Measurements from ENCODE around the gene LCE6A.

The LCE6A gene

GRCh38 chr1:152866321-152866720 is 23.7 kb downstream of the LCE6A start:
- Mint-ChIP-seq H3K9me3 (no peaks in the 10 kb centered on the region), H3K4me3 (no peak overlapping the region), H3K27ac (no peak overlapping the region), H3K36me3 (ENCODE audit: low read depth) (no peaks in the 10 kb centered on the region), H3K4me1 (no peaks in the 10 kb centered on the region), H3K27me3 (ENCODE audit: low read depth) (no peaks in the 10 kb centered on the region)
- TF ChIP-seq, protein P1, sequence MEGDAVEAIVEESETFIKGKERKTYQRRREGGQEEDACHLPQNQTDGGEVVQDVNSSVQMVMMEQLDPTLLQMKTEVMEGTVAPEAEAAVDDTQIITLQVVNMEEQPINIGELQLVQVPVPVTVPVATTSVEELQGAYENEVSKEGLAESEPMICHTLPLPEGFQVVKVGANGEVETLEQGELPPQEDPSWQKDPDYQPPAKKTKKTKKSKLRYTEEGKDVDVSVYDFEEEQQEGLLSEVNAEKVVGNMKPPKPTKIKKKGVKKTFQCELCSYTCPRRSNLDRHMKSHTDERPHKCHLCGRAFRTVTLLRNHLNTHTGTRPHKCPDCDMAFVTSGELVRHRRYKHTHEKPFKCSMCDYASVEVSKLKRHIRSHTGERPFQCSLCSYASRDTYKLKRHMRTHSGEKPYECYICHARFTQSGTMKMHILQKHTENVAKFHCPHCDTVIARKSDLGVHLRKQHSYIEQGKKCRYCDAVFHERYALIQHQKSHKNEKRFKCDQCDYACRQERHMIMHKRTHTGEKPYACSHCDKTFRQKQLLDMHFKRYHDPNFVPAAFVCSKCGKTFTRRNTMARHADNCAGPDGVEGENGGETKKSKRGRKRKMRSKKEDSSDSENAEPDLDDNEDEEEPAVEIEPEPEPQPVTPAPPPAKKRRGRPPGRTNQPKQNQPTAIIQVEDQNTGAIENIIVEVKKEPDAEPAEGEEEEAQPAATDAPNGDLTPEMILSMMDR (IDR thresholded peaks at IDR 0.05; ENCODE audit: unreplicated experiment in 3 of 3) = no peak

DNA sequence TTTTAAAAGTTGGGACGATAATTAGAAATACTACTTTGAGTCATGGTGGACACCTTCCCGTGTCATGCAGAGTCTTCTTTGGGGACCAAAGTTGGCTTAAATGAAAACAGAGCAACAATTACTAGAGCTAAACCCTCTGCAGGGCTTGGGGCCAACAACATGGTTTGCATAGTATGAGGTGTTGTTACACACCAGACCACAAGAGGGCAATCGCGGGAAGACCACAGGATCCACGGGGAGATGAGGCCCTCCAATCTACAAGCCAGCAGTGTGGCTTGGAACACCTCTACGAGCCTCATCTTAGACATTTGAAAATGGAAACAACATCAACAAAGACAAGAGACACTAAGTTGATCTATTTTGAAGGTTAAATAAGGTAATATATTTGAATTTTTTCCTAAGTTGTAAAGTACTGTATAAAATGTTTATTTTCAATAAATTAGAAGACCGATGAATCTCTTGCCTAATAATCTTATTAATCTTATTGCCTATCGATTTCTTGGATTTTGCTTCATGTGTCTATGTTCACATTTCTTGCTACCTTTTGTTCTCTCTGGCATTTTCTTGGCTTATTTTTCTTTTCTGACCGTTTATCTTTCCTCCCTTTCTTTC is 27.3 kb downstream of the LCE6A start:
- Mint-ChIP-seq H3K9me3 (no peaks in the 10 kb centered on the region), H3K27me3 (ENCODE audit: low read depth) (no peaks in the 10 kb centered on the region), H3K27ac (no peak overlapping the region), H3K4me1 (no peaks in the 10 kb centered on the region), H3K36me3 (ENCODE audit: low read depth) (no peaks in the 10 kb centered on the region), H3K4me3 (no peak overlapping the region)
- TF ChIP-seq, protein P1 (IDR thresholded peaks at IDR 0.05; ENCODE audit: unreplicated experiment in 3 of 3) = peak; percentile 61 to 67 (median 63)

DNA sequence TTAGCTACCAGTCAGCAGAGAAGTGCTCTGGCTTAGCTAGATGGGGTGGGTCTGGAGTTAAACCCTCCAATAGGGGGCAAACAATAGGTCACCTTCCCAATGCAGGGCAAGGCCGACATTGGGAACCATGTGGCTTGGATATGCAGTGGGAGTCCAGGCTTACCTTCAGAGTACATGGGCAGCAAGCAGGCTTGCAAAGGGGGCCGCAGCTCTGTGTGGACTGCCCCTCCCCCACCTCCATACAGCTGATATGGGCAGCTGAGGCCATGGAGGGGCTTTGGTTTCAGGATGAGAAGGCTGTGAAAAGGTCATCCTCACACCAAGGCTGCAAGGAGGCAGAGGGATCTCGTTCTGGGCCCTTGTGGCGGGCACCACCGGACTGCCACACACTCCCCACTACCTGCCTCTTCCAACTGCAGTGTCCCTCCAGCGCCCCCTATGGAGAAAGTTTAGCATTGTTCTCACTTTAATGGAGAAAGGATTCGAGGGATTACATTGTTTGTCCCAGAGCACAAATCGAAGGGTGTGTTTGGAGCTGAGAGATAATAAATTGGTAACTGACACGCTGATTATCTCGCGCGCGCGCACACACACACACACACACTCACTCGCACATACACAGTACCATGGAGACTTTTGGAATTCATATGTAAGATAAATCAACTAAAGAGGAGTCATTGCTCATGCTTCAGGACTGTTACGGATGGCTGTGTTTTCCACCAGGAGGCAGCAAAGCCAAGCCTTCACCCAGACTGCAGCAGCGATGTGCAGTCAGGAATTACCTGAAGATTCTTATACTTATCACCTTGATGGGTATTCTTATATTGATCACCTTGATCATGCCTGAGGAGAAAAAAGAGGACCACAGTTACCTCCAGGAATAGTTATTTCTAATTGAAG is 28.4 kb downstream of the LCE6A start:
- H3K27me3 Mint-ChIP-seq (ENCODE audit: low read depth) = no peaks in the 10 kb centered on the region
- no peak overlapping the region for H3K4me3 Mint-ChIP-seq
- H3K9me3 Mint-ChIP-seq = no peaks in the 10 kb centered on the region
- H3K4me1 Mint-ChIP-seq = no peaks in the 10 kb centered on the region
- TF ChIP-seq, protein P1 (IDR thresholded peaks at IDR 0.05; ENCODE audit: unreplicated experiment in 3 of 3) = peak; percentile 11 to 43 (median 35)
- no peak overlapping the region for H3K27ac Mint-ChIP-seq
- H3K36me3 Mint-ChIP-seq (ENCODE audit: low read depth) = no peaks in the 10 kb centered on the region

DNA sequence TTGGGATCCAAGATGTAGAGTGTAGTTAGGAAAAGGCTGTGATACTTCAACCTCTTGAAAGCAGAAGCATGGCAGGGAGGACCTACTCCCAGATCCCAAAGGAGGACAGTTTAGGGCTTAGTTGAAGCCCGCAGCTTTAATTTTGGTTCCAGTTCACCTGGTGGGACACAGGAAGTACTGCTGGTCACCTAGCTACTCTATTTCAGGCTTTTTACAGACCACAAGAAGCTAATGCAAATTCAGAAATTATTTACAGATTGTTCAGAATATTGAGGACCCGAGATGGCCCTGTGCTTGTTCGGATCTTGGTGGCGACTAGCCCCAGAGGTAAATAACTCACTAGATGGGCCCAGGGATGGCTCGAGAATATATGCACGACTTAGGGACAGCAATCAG is 29.1 kb downstream of the LCE6A start:
- H3K27me3 Mint-ChIP-seq (ENCODE audit: low read depth) = no peaks in the 10 kb centered on the region
- no peaks in the 10 kb centered on the region for H3K9me3 Mint-ChIP-seq
- H3K4me3 Mint-ChIP-seq = no peak overlapping the region
- TF ChIP-seq, protein P1 (IDR thresholded peaks at IDR 0.05; ENCODE audit: unreplicated experiment in 3 of 3) = no peak
- H3K36me3 Mint-ChIP-seq (ENCODE audit: low read depth) = no peaks in the 10 kb centered on the region
- H3K4me1 Mint-ChIP-seq = no peaks in the 10 kb centered on the region
- no peak overlapping the region for H3K27ac Mint-ChIP-seq

DNA sequence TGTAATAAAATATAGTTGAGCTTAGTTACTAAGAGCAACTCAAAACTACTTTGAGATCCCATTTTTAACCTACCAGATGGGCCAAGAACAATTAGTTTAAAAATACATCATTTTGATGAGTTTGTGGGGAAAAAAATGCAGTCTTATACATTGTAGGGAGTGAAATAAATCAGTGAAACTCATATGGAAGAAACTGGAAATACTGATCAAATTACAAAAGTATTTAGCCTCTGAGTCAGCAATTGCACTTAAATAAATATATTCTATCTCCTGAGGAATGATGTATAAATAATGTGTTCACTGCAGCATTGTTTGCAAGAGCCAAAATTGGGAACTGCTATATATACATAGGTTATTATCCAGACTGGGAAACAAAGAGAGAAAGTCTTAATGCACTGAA is 30.8 kb downstream of the LCE6A start:
- Mint-ChIP-seq H3K27ac (no peak overlapping the region), H3K36me3 (ENCODE audit: low read depth) (no peaks in the 10 kb centered on the region), H3K27me3 (ENCODE audit: low read depth) (peaks cover 4% of the 10 kb centered on the region), H3K9me3 (no peaks in the 10 kb centered on the region), H3K4me1 (no peaks in the 10 kb centered on the region), H3K4me3 (no peak overlapping the region)
- TF ChIP-seq, protein P1 (IDR thresholded peaks at IDR 0.05; ENCODE audit: unreplicated experiment in 3 of 3) = no peak

Measured in nephron (organoid).